B cell (primary cell): ENCODE results near the gene XCL2. TPM values are rescaled to one million over a fixed set of nuclear protein-coding genes. Genes with fewer than 3 reads are reported as not detected.

Experiments used
- ATAC-seq: fragments of 200-7000 bp; cut with Tn5 transposase; one replicate; pipeline ENCODE4 v1.10.0; 2021; ENCODE audit warnings: low read depth, mild to moderate bottlenecking, moderate number of reproducible peaks, moderate library complexity
- CTCF ChIA-PET: fragments of 350-600 bp; sonication (Branson Sonifier 250); formaldehyde crosslinking; loops from one replicate; lab custom pipeline; 2021; ENCODE audit warnings: antibody characterized with exemption, inconsistent platforms; lab: Charles Lee
- POLR2A ChIA-PET: fragments of 350-600 bp; sonication (Branson Sonifier 250); formaldehyde crosslinking; loops from one replicate; lab custom pipeline; 2021; ENCODE audit warnings: antibody characterized with exemption; lab: Charles Lee
- DNase-seq: peaks from one replicate; pipeline ENCODE4 v3.0.0; 2013
- H2AFZ ChIP-seq: 2 replicates; pipeline ENCODE4 v1.6.1; 2012; ENCODE audit warnings: mild to moderate bottlenecking, low read depth, low read length; ENCODE audit not compliant: insufficient read depth, poor library complexity, severe bottlenecking
- H3K27ac ChIP-seq, 2 donors: 1 replicate in 1 of 2; 2 replicates in 1 of 2; pipeline ENCODE4 v1.5.1; 2012 to 2013; ENCODE audit warnings: low read length in 2 of 2, mild to moderate bottlenecking in 2 of 2, moderate library complexity in 1 of 2
- H3K27me3 ChIP-seq, 4 experiments: fragments of 200-600 bp in 1 of 4; sonication (generic) in 1 of 4; replicated peaks in 1 of 4; 1 replicate in 2 of 4; 2 replicates in 2 of 4; pipeline versions ENCODE4 v1.6.1 to v1.7.0; 2013 to 2016; ENCODE audit warnings: low read length in 3 of 4, mild to moderate bottlenecking in 2 of 4, mixed read lengths in 1 of 4, moderate library complexity in 1 of 4; ENCODE audit not compliant: insufficient read depth in 4 of 4, control insufficient read depth in 3 of 4; ENCODE audit errors: control extremely low read depth in 1 of 4
- H3K36me3 ChIP-seq, 2 experiments: replicated peaks in 1 of 2; 1 replicate in 1 of 2; 2 replicates in 1 of 2; pipeline versions ENCODE4 v1.6.1 to v1.7.1; 2013; ENCODE audit warnings: low read length in 1 of 2; ENCODE audit not compliant: insufficient read depth in 2 of 2, control insufficient read depth in 1 of 2; ENCODE audit errors: control extremely low read depth in 1 of 2, extremely low read depth in 1 of 2
- H3K4me1 ChIP-seq, 2 donors: fragments of 200-600 bp in 1 of 2; sonication (generic) in 1 of 2; 1 replicate in 1 of 2; 2 replicates in 1 of 2; pipeline versions ENCODE4 v1.5.1 to v1.6.1; 2013 to 2017; ENCODE audit warnings: low read length in 2 of 2; ENCODE audit not compliant: control insufficient read depth in 2 of 2, insufficient read depth in 2 of 2
- H3K4me2 ChIP-seq: replicated peaks from 2 replicates; pipeline ENCODE3; 2012; ENCODE audit warnings: mild to moderate bottlenecking, low read depth, low read length; ENCODE audit not compliant: poor library complexity, severe bottlenecking
- H3K4me3 ChIP-seq, 5 experiments: fragments of 200-600 bp in 1 of 5; sonication (generic) in 1 of 5; 1 replicate in 3 of 5; 2 replicates in 2 of 5; pipeline versions ENCODE4 v1.5.1 to v1.7.0; 2011 to 2016; ENCODE audit warnings: low read length in 4 of 5, mild to moderate bottlenecking in 4 of 5, low read depth in 2 of 5, control low read depth in 1 of 5, moderate library complexity in 1 of 5; ENCODE audit not compliant: insufficient read depth in 1 of 5; ENCODE audit errors: control extremely low read depth in 1 of 5, extremely low read depth in 1 of 5
- H3K79me2 ChIP-seq: fragments of 200-600 bp; sonication (generic); one replicate; pipeline ENCODE4 v1.6.0; 2016; ENCODE audit warnings: low read length; ENCODE audit not compliant: control insufficient read depth, insufficient read depth
- H3K9ac ChIP-seq: fragments of 200-600 bp; sonication (generic); 2 replicates; pipeline ENCODE4 v1.6.1; 2017; ENCODE audit warnings: mild to moderate bottlenecking, low read length, moderate library complexity
- H3K9me3 ChIP-seq, 3 donors: one replicate each; pipeline versions ENCODE4 v1.6.1 to v1.7.1; 2013; ENCODE audit warnings: low read length in 2 of 3; ENCODE audit not compliant: control insufficient read depth in 2 of 3, insufficient read depth in 1 of 3; ENCODE audit errors: control extremely low read depth in 1 of 3
- H4K20me1 ChIP-seq: 2 replicates; pipeline ENCODE4 v1.6.0; 2012; ENCODE audit warnings: mild to moderate bottlenecking, low read length; ENCODE audit not compliant: insufficient read depth, control insufficient read depth, poor library complexity, severe bottlenecking
- H3K27ac Mint-ChIP-seq: one replicate; pipeline ENCODE4 v1.8.0; 2021; ENCODE audit warnings: mixed read lengths
- H3K27me3 Mint-ChIP-seq: one replicate; pipeline ENCODE4 v1.8.0; 2021; ENCODE audit warnings: mixed read lengths
- H3K4me1 Mint-ChIP-seq: one replicate; pipeline ENCODE4 v1.8.0; 2021; ENCODE audit warnings: mixed read lengths
- H3K4me3 Mint-ChIP-seq: one replicate; pipeline ENCODE4 v1.8.0; 2021; ENCODE audit warnings: mixed read lengths
- H3K9me3 Mint-ChIP-seq: one replicate; pipeline ENCODE4 v1.8.0; 2022; ENCODE audit warnings: mixed read lengths; ENCODE audit not compliant: insufficient read depth
- EZH2 ChIP-seq: IDR thresholded peaks from 2 replicates; pipeline ENCODE4 v1.6.1; 2012; ENCODE audit warnings: borderline replicate concordance, low read depth, mild to moderate bottlenecking, moderate library complexity, low read length; ENCODE audit not compliant: insufficient read depth, poor library complexity, severe bottlenecking
- WGBS: methylation state at CpG from one replicate; pipeline ENCODE4 v1.1.5; 2013; ENCODE audit warnings: missing lambda C conversion rate; ENCODE audit not compliant: insufficient coverage; 5-methylcytosine and 5-hydroxymethylcytosine counted together
- intact Hi-C: fragments of 100-400 bp; cut with micrococcal nuclease; formaldehyde crosslinking; loops from one replicate; pipeline ENCODE4 v1.10.0; 2022
- polyA plus RNA-seq: library from polyadenylated mRNA; depleted of rRNA; stranded (reverse); fragments of >200 nt; gene quantifications from 2 replicates; pipeline ENCODE4 v1.2.3, GENCODE V29; 2012
- total RNA-seq, 2 donors: library from RNA; stranded (reverse); fragments of 120-200 nt in 1 of 2; gene quantifications; 1 replicate in 1 of 2; 2 replicates in 1 of 2; pipeline versions ENCODE4 v1.2.3 to v1.2.4, GENCODE V29; 2013 to 2022
- TF ChIP-seq, protein P1 (sequence below): fragments of 200-600 bp; IDR thresholded peaks from one replicate; pipeline ENCODE4 v1.8.0; 2022; ENCODE audit warnings: antibody characterized with exemption, mild to moderate bottlenecking

The XCL2 gene
- total and polyA plus RNA-seq, 2 donors (not counting 1 experiment from before 2014, with no cell fraction given), result 1.5 TPM; not detected in 1

GRCh38 chr1:168591066-168591465, 47.3 kb upstream of the XCL2 start:
- CTCF ChIA-PET, result no interaction called here

DNA sequence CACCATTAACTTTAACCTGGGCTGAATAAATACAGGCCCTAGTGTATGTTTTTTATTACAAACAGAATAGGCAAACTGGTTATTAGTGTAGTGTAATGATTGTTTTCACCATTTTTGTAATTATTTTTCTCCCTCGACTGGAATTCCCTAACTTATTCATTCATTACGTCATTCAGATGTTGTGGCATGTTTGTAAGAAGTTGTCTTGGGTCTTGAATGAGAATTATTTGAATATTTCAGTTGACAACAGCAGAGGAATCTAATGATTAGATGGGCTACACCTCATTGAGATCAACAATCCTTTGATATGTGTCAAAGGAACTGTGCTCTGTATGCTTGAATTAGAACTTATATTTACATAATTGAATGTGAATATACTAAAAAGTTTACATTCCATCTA, 45.4 kb upstream of the XCL2 start:
- no peak overlapping the region for H3K9ac ChIP-seq
- TF ChIP-seq, protein P1, sequence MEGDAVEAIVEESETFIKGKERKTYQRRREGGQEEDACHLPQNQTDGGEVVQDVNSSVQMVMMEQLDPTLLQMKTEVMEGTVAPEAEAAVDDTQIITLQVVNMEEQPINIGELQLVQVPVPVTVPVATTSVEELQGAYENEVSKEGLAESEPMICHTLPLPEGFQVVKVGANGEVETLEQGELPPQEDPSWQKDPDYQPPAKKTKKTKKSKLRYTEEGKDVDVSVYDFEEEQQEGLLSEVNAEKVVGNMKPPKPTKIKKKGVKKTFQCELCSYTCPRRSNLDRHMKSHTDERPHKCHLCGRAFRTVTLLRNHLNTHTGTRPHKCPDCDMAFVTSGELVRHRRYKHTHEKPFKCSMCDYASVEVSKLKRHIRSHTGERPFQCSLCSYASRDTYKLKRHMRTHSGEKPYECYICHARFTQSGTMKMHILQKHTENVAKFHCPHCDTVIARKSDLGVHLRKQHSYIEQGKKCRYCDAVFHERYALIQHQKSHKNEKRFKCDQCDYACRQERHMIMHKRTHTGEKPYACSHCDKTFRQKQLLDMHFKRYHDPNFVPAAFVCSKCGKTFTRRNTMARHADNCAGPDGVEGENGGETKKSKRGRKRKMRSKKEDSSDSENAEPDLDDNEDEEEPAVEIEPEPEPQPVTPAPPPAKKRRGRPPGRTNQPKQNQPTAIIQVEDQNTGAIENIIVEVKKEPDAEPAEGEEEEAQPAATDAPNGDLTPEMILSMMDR, result no peak
- no peak for TF ChIP-seq EZH2
- H4K20me1 ChIP-seq, result no peaks in the 10 kb centered on the region
- ChIA-PET POLR2A (no interaction called here), CTCF (no interaction called here)
- no peak overlapping the region for H3K27ac ChIP-seq
- no peaks in the 10 kb centered on the region for H3K27me3 ChIP-seq
- H3K4me2 ChIP-seq, result no peak overlapping the region
- no peaks in the 10 kb centered on the region for H3K4me1 ChIP-seq
- no CpG with 5 or more reads among the region's 2 CpGs for WGBS
- Mint-ChIP-seq H3K27ac (no peak overlapping the region), H3K27me3 (no peaks in the 10 kb centered on the region), H3K4me1 (no peaks in the 10 kb centered on the region), H3K9me3 (no peaks in the 10 kb centered on the region), H3K4me3 (no peak overlapping the region)
- H3K79me2 ChIP-seq, result no peaks in the 10 kb centered on the region
- ATAC-seq (no peak), DNase-seq (no peak)
- intact Hi-C loops, result no loop called here
- H3K36me3 ChIP-seq, result no peaks in the 10 kb centered on the region
- H2AFZ ChIP-seq, result no peak overlapping the region
- H3K4me3 ChIP-seq, result no peak overlapping the region
- peaks cover 0 to 2% (median 0%) of the 10 kb centered on the region in 3 donors for H3K9me3 ChIP-seq

More at GRCh38 chr1:168591066-168591465, 47.3 kb upstream of the XCL2 start:
- H3K79me2 ChIP-seq, result no peaks in the 10 kb centered on the region
- Mint-ChIP-seq H3K27ac (no peak overlapping the region), H3K9me3 (no peaks in the 10 kb centered on the region), H3K4me1 (no peaks in the 10 kb centered on the region), H3K4me3 (no peak overlapping the region), H3K27me3 (no peaks in the 10 kb centered on the region)
- intact Hi-C loops, result no loop called here
- H2AFZ ChIP-seq, result no peak overlapping the region
- no peak overlapping the region for H3K4me3 ChIP-seq
- no peak overlapping the region for H3K27ac ChIP-seq
- WGBS, result 94% methylated on average over 4 of the region's 5 CpGs
- no peaks in the 10 kb centered on the region for H3K4me1 ChIP-seq
- no peaks in the 10 kb centered on the region for H4K20me1 ChIP-seq
- DNase-seq, result no peak
- no peaks in the 10 kb centered on the region for H3K36me3 ChIP-seq
- no peak overlapping the region for H3K4me2 ChIP-seq
- H3K27me3 ChIP-seq, result no peaks in the 10 kb centered on the region
- ATAC-seq, result no peak
- peaks cover 0 to 3% (median 2%) of the 10 kb centered on the region in 3 donors for H3K9me3 ChIP-seq
- TF ChIP-seq, protein P1, result no peak
- TF ChIP-seq EZH2, result no peak
- POLR2A ChIA-PET, result no interaction called here
- no peak overlapping the region for H3K9ac ChIP-seq
